ACC112 (cell line): ENCODE measurements around the gene ULK2.
A peak's percentile ranks its signal among the peaks of the same experiment; 100 is the strongest.

Experiments used
- H2AFZ ChIP-seq: fragments of 200-600 bp; sonication (generic); one replicate; pipeline ENCODE4 v1.6.0; 2017; ENCODE audit warnings: antibody characterized with exemption, low read length; ENCODE audit not compliant: unreplicated experiment
- H3K27ac ChIP-seq: fragments of 200-600 bp; sonication (generic); 2 replicates; pipeline ENCODE4 v1.5.1; 2014; ENCODE audit warnings: low read depth, mild to moderate bottlenecking, antibody characterized with exemption, low read length, moderate library complexity
- H3K27me3 ChIP-seq: fragments of 200-600 bp; sonication (generic); 2 replicates; pipeline ENCODE4 v1.6.1; 2014; ENCODE audit warnings: mild to moderate bottlenecking, antibody characterized with exemption, low read length, moderate library complexity, mixed read lengths; ENCODE audit not compliant: insufficient read depth
- H3K36me3 ChIP-seq: fragments of 200-600 bp; sonication (generic); 2 replicates; pipeline ENCODE4 v1.6.1; 2016; ENCODE audit warnings: mild to moderate bottlenecking, antibody characterized with exemption, low read length, moderate library complexity, mixed read lengths; ENCODE audit not compliant: insufficient read depth
- H3K4me1 ChIP-seq: fragments of 200-600 bp; sonication (generic); one replicate; pipeline ENCODE4 v1.6.1; 2016; ENCODE audit warnings: low read length, mixed read lengths; ENCODE audit not compliant: insufficient read depth, unreplicated experiment, control insufficient read depth
- H3K4me3 ChIP-seq: fragments of 200-600 bp; sonication (generic); 2 replicates; pipeline ENCODE4 v1.5.1; 2014; ENCODE audit warnings: mild to moderate bottlenecking, low read depth, low read length
- H3K79me2 ChIP-seq: fragments of 200-600 bp; sonication (generic); one replicate; pipeline ENCODE4 v1.6.0; 2016; ENCODE audit warnings: low read length; ENCODE audit not compliant: control insufficient read depth, unreplicated experiment, insufficient read depth

The ULK2 gene

DNA sequence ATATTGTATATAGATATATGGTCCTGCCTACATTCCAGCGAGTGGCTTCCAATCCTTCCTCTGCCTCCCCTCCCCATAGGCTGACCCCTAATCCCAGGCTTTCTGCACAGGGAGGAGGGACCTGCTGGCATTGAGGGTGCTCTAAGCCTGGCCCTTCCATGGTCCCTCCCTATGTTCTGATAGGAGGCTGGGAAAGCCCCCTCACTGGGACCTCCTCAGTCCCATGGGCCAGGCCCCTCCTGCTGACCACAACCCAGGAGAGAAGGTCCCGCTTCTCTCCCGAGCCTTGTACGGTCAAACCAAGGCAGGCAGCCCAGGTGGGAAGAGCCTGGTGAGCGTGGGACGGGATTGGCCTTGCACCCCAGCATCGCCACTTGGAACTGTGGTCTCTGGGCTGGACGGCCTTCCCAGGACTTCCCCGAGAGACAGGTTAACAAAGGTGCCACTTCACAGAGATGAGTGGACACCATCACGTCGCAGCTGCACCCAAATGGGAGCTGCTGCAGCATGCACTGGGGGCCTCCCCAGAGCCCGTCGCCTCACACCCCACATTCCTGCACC is 120.5 kb downstream of the ULK2 start:
- Histone ChIP-seq H3K36me3 (no peaks in the 10 kb centered on the region), H3K27ac (no peak overlapping the region), H3K4me3 (no peak overlapping the region), H3K79me2 (no peaks in the 10 kb centered on the region), H3K4me1 (peaks cover 5% of the 10 kb centered on the region), H2AFZ (no peak overlapping the region), H3K27me3 (no peaks in the 10 kb centered on the region)

DNA sequence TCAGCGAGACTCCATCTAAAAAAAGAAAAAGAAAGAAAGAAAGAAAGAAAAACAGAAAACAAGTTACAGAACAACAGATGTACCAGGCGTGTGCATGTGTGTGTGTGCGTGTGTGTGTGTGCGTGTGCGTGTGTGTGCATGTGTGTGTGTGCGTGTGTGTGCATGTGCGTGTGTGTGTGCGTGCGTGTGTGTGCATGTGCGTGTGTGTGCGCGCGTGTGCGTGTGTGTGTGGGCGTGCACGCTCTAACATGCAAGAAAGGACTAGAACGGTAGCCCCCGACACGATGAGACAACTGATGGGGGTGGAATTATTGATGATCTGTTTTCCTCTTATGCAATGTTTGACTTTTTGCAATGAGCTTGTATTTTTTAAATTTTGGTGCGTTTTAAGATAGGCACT is 121.2 kb downstream of the ULK2 start:
- no peaks in the 10 kb centered on the region for H3K27me3 ChIP-seq
- no peak overlapping the region for H3K27ac ChIP-seq
- peaks cover 4% of the 10 kb centered on the region for H3K4me1 ChIP-seq
- H3K4me3 ChIP-seq, result no peak overlapping the region
- H3K36me3 ChIP-seq, result no peaks in the 10 kb centered on the region
- no peak overlapping the region for H2AFZ ChIP-seq
- H3K79me2 ChIP-seq, result no peaks in the 10 kb centered on the region

DNA sequence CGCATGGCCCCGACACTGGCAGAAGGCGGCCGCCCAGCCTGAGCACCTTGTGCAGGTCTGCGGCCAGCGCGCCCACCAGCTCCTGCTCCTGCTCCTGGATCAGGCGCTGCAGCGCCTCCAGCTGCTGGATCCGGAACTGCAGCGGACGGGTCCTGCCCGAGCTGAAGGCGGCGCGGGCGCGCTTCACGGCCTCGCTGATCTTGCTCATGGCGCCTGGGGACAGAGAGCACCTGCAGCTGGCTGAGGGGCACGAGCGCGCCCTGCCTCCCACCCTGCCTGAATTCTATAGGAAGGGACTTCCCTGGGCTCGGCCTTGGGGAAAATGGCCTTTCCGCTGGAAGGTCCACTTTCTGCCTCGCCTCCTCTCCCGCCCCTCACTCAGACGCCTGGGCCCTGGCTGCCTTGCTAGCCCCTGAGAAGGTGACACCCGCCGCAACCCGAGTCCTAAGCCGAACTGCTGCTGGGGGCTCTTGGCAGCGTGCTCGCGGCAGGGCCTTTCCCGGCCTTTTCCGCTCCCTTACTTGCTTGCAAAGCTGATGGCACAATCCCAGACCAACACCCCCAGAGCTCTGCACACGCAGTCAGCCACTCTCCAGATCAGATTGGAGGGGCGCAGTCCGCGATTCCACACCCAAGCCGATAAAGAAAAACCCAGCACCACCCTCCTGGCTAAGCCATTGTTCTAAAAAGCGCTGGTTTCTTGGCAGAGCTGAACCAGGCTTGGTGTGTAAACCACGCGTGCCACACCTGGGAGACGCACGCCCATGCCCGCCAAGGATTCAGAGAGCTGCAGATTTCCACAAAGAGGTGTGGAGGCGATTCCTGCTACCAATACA is 122.6 kb downstream of the ULK2 start:
- Histone ChIP-seq H2AFZ (peak overlapping the region; percentile 3), H3K4me1 (peaks cover 4% of the 10 kb centered on the region), H3K36me3 (no peaks in the 10 kb centered on the region), H3K79me2 (no peaks in the 10 kb centered on the region), H3K4me3 (peak overlapping the region; percentile 42), H3K27me3 (no peaks in the 10 kb centered on the region), H3K27ac (no peak overlapping the region)

DNA sequence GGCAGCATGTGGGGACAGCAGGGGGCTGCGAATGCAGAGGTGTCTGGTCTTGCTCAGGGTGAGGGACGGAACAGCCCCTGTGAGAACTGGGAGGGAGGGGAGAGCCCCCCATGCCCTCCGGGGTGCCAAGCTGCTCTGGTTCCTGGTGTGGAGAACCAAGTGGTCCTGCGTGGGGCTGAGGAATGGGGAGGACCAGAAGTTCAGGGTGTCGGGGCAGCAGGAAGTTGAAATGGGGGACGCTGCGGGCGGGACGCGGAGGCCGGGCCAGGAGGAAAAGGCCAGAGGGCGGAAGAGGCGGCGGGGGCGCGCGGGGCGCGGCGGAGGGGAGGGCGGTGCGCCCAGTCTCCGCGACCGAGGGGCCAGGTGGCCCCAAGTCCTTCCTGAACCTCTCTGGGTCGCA is 123.2 kb downstream of the ULK2 start:
- Histone ChIP-seq H3K4me3 (peak overlapping the region; percentile 42), H3K27me3 (no peaks in the 10 kb centered on the region), H3K79me2 (no peaks in the 10 kb centered on the region), H3K4me1 (peaks cover 4% of the 10 kb centered on the region), H2AFZ (no peak overlapping the region), H3K36me3 (no peaks in the 10 kb centered on the region), H3K27ac (no peak overlapping the region)

DNA sequence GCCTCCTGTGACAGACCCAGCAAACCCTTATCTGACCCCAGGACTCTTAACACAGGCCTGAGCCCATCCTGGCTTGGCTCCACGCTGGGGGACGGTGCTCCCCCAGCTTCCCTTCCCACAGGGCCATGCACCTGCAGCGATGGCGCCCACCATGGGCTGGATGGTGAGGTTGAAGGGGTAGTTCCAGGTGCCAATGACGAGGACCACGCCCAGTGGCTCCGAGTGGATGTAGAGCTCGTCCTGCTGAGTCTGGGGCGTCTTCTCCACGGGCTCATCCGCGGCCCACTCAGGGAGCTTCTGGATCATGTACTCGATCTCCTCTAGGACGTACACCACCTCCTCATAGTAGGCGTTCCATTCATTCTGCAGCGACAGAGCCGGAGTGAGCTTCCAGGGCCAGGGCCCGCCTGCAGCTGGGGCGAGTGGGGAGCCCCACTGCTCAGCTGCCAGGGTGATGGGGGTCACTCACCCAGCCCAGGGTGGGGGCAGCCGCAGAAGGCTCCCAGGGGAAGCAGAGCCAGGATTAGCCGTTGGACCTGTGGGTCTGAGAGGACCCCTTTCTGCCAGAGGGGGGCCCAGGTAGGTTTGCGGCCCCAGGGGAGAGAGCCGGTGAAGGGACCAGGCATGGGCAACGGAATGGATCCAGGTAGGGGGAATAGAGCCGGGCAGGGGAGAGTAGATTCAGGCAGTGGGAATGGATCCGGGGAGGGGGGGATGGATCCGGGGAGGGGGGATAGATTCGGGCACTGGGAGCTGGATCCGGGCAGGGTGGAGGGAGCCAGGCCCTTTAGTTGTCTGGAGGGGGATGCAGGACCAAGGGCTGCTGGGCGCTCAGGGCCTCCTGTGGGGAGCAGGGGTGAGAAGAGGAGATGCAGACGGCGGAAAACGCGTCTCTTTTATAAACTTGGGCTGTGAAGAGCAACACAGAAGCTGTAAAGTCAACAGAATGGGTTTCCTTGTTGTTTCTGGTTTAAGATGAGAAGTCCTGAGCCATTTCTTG is 124.3 kb downstream of the ULK2 start:
- Histone ChIP-seq H3K4me1 (peaks cover 4% of the 10 kb centered on the region), H3K4me3 (no peak overlapping the region), H3K79me2 (no peaks in the 10 kb centered on the region), H3K27me3 (no peaks in the 10 kb centered on the region), H3K36me3 (no peaks in the 10 kb centered on the region), H3K27ac (no peak overlapping the region), H2AFZ (no peak overlapping the region)

DNA sequence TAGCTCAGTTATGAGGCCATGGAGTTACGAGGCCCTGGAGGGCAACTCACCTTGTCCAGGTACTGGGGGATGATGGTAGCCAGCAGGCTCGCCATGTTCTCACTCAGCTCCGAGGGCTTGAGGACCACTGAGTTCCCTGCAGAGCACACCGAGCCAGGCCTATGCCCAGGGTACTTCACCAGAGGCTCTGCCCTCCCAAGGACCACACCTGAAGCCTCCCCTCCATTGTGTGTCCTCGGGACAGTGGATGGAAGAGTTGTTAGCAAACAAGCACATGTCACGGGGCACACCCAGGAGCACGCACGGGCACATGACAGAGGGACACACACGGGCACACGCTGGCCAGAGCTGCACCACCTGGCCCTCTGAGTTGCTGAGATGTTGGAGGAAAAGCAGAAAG is 125.2 kb downstream of the ULK2 start:
- Histone ChIP-seq H2AFZ (no peak overlapping the region), H3K36me3 (no peaks in the 10 kb centered on the region), H3K79me2 (no peaks in the 10 kb centered on the region), H3K27ac (no peak overlapping the region), H3K27me3 (no peaks in the 10 kb centered on the region), H3K4me3 (no peak overlapping the region), H3K4me1 (peaks cover 4% of the 10 kb centered on the region)

DNA sequence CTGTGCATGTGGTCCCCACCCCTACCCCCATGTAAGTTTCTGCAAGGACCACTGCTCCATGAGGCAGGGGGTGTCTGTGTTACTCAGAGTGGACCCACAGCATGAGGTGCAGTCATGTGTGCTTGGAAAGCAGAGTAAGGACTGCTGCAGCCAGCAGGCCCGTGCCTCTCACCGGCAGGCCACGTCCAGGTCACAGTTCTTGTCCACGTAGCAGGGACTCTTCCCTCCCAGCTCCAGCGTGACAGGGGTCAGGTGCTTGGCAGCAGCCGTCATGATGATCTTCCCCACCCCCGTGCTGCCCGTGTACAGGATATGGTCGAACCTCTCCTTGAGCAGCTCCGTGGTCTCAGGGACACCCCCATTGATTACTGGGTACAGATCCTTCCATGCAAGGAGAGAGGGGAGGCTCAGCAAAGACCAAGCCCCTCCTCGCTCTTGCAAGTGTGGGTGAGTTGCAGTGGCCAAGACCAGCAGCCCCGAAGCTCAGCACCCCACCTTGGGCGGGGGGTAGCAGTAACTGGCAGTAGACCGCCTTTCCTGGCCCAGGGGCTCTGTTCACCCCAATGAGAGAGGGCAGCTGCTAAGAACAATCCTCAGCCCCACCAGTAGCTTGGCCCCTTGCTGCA is 125.8 kb downstream of the ULK2 start:
- H3K27ac ChIP-seq, result no peak overlapping the region
- no peaks in the 10 kb centered on the region for H3K27me3 ChIP-seq
- H3K36me3 ChIP-seq, result no peaks in the 10 kb centered on the region
- H3K4me3 ChIP-seq, result no peak overlapping the region
- H3K79me2 ChIP-seq, result no peaks in the 10 kb centered on the region
- H3K4me1 ChIP-seq, result peaks cover 4% of the 10 kb centered on the region
- no peak overlapping the region for H2AFZ ChIP-seq

DNA sequence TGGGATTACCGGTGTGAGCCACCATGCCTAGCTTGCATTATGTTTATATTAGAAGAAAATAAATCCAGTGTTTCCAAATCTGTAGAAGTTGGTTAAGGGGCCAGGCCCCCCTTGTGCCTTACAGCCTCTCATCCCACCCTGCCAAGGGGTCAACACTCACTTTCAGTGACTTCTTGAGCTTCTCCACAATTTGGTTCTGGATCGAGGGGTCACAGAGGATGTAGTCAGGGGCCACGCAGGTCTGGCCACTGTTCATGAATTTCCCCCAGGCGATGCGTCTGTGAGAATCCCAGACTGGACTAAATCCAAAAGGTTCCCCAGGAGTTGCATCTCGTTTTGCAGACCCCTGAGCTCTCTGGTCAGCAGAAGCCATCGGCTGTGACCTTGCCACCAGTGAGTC is 126.8 kb downstream of the ULK2 start:
- Histone ChIP-seq H3K27me3 (no peaks in the 10 kb centered on the region), H3K79me2 (no peaks in the 10 kb centered on the region), H3K4me3 (no peak overlapping the region), H3K4me1 (peaks cover 4% of the 10 kb centered on the region), H3K36me3 (no peaks in the 10 kb centered on the region), H3K27ac (no peak overlapping the region), H2AFZ (no peak overlapping the region)

DNA sequence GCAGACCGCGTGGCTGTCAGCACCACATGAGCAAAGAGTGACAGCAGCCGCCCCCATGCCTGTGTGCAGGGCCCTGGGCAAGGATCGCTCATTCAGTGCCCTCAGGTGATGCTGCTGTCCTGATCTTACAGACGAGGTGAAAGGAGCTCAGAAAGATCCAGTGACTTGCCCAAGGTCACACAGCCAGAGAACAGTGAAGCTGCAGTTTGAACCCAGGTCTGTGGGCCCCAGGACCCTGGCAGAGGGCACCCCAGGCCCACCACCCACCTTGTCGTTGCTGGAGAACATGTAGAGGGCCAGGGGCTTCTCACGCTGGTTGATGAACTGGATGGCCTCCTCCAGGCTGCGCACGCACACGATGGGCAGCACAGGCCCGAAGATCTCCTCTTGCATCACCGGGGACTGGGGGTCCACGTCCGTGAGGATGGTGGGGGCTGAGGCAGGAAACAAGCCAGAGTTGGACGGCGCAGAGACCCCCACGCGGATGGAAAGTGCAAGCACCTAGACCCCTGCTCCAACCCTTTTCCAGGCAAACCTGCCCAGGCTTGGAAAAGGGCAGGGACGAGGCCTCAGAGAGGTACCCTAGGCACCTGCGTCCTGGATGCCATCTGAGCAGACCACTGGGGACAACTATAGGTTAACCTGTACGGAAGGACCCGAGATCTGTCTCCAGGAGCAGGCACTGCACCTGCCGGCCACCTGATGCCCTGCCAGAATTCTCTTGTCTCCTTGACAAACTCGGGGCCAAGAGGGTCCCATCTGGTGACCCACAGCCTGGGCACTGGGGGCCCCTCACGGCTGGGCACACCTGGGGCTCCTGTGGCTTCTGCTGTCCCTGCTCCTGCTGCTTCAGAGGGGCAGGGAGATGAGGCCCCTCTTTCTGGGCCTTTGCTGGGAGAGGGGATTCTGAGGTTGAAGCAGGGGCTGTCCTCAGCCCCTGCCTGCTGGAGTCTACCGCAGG is 128.2 kb downstream of the ULK2 start:
- Histone ChIP-seq H3K27me3 (no peaks in the 10 kb centered on the region), H3K79me2 (no peaks in the 10 kb centered on the region), H3K4me3 (no peak overlapping the region), H3K4me1 (no peaks in the 10 kb centered on the region), H3K27ac (no peak overlapping the region), H2AFZ (no peak overlapping the region), H3K36me3 (no peaks in the 10 kb centered on the region)
